PC-9 (cell line): ENCODE measurements around the gene TCP11L2. TPM values are rescaled to one million over a fixed set of nuclear protein-coding genes. Genes with fewer than 3 reads are reported as not detected.
"Not testable (repeated sequence)": the region's sequence is repeated elsewhere in the genome, so short reads cannot be mapped to it uniquely, and the experiment has no call there.

Source experiments
- BruUV-seq: library from RNA; stranded (reverse); fragments of 400-500 nt; replicated peaks from 2 replicates; lab custom pipeline; 2021; lab: Mats Ljungman, UMichigan
- CTCF ChIA-PET: fragments of 300-600 bp; sonication (Branson Sonifier 250); formaldehyde crosslinking; loops from one replicate; lab custom pipeline; 2022; ENCODE audit warnings: antibody characterized with exemption; lab: Charles Lee
- POLR2A ChIA-PET: fragments of 300-600 bp; sonication (Branson Sonifier 250); formaldehyde crosslinking; loops from one replicate; lab custom pipeline; 2022; ENCODE audit warnings: antibody characterized with exemption; ENCODE audit not compliant: unreplicated experiment; lab: Charles Lee
- DNase-seq, 2 experiments: peaks; one replicate each; pipeline versions ENCODE4 v3.0.0 to v3.0.0-alpha.2; 2015 to 2022; ENCODE audit warnings: mixed read lengths in 1 of 2
- H2AFZ ChIP-seq: fragments of 200-600 bp; sonication (generic); 2 replicates; pipeline ENCODE4 v1.8.1; 2017; ENCODE audit warnings: antibody characterized with exemption
- H3F3A ChIP-seq: fragments of 200-600 bp; sonication (generic); 2 replicates; pipeline ENCODE4 v1.8.1; 2017; ENCODE audit warnings: antibody characterized with exemption, mild to moderate bottlenecking, low read depth; ENCODE audit not compliant: insufficient read depth
- H3K27ac ChIP-seq: fragments of 200-600 bp; sonication (generic); 2 replicates; pipeline ENCODE4 v1.6.1; 2016; ENCODE audit warnings: mixed run types
- H3K27me3 ChIP-seq: fragments of 200-600 bp; sonication (generic); 2 replicates; pipeline ENCODE4 v1.6.1; 2016; ENCODE audit warnings: low read depth, mixed run types; ENCODE audit not compliant: insufficient read depth
- H3K36me3 ChIP-seq: fragments of 200-600 bp; sonication (generic); 2 replicates; pipeline ENCODE4 v1.6.1; 2016; ENCODE audit warnings: low read depth, mixed run types
- H3K4me1 ChIP-seq: fragments of 200-600 bp; sonication (generic); replicated peaks from 2 replicates; pipeline ENCODE4 v1.6.1; 2016; ENCODE audit warnings: mixed run types; ENCODE audit not compliant: insufficient read depth
- H3K4me2 ChIP-seq: fragments of 200-600 bp; sonication (generic); 2 replicates; pipeline ENCODE4 v1.6.1; 2017; ENCODE audit warnings: mixed run types
- H3K4me3 ChIP-seq: fragments of 200-600 bp; sonication (generic); 2 replicates; pipeline ENCODE4 v1.6.1; 2016; ENCODE audit warnings: mixed run types
- H3K79me2 ChIP-seq: fragments of 200-600 bp; sonication (generic); 2 replicates; pipeline ENCODE4 v1.6.1; 2017; ENCODE audit warnings: low read depth, mixed run types
- H3K9me2 ChIP-seq: fragments of 200-600 bp; sonication (generic); 2 replicates; pipeline ENCODE4 v1.8.1; 2017; ENCODE audit warnings: mild to moderate bottlenecking; ENCODE audit not compliant: insufficient read depth
- H3K9me3 ChIP-seq: fragments of 200-600 bp; sonication (generic); 2 replicates; pipeline ENCODE4 v1.8.1; 2016; ENCODE audit warnings: low read depth; ENCODE audit not compliant: insufficient read depth
- H4K20me1 ChIP-seq: fragments of 200-600 bp; sonication (generic); 2 replicates; pipeline ENCODE4 v1.8.1; 2017; ENCODE audit not compliant: insufficient read depth
- CTCF ChIP-seq: fragments of 200-600 bp; sonication (generic); conservative IDR thresholded peaks from 2 replicates; pipeline ENCODE4 v1.6.1; 2017; ENCODE audit warnings: mixed run types, antibody characterized with exemption, mild to moderate bottlenecking, moderate library complexity
- EZH2 ChIP-seq: fragments of 200-600 bp; sonication (generic); IDR thresholded peaks from 2 replicates; pipeline ENCODE4 v1.8.0; 2017; ENCODE audit warnings: antibody characterized with exemption, low read depth
- intact Hi-C: fragments of 100-400 bp; cut with micrococcal nuclease; formaldehyde crosslinking; loops from one replicate; pipeline ENCODE4 v1.10.0; 2022; ENCODE audit not compliant: unreplicated experiment
- total RNA-seq: library from RNA; stranded (reverse); gene quantifications from 2 replicates; pipeline ENCODE4 v1.2.3, GENCODE V29; 2021

TCP11L2 gene
- total RNA-seq, 1 experiment from 2014 or later: 34.6 TPM

- Histone ChIP-seq H3F3A (peaks cover 22% of the 10 kb centered on the region), H3K27ac (no peak overlapping the region), H3K79me2 (no peaks in the 10 kb centered on the region), H3K4me3 (no peak overlapping the region), H3K9me2 (no peaks in the 10 kb centered on the region), H3K9me3 (no peaks in the 10 kb centered on the region; the same call in 1 of the 2 replicates), H3K4me1 (peaks cover 31% of the 10 kb centered on the region), H3K4me2 (no peak overlapping the region), H3K27me3 (no peaks in the 10 kb centered on the region), H3K36me3 (no peaks in the 10 kb centered on the region), H4K20me1 (no peaks in the 10 kb centered on the region), H2AFZ (no peak overlapping the region)
- POLR2A ChIA-PET: no interaction called here
- intact Hi-C loops: no loop called here
- no peak for TF ChIP-seq CTCF
- TF ChIP-seq EZH2: no peak
- CTCF ChIA-PET: interaction anchor here (0.6 kb wide), 1 partner anchor 137 kb away, joined by 4 read pairs; no protein-coding TSS in a partner anchor
- BruUV-seq: no TSS peak
- no peak for DNase-seq
Observed at GRCh38 chr12:106285982-106286381, 16.6 kb upstream of the TCP11L2 start.

GRCh38 chr12:106286576-106287162 is 15.9 kb upstream of the TCP11L2 start:
- Histone ChIP-seq H3K4me1 (peaks cover 38% of the 10 kb centered on the region), H3F3A (peaks cover 22% of the 10 kb centered on the region)
- H3K79me2 ChIP-seq, POLR2A ChIA-PET, H3K4me2 ChIP-seq, H2AFZ ChIP-seq, H3K9me3 ChIP-seq, H3K27me3 ChIP-seq, H3K4me3 ChIP-seq, H4K20me1 ChIP-seq, H3K27ac ChIP-seq, H3K9me2 ChIP-seq, BruUV-seq, DNase-seq, H3K36me3 ChIP-seq, intact Hi-C loops: not testable (repeated sequence)
- CTCF ChIA-PET: interaction anchor here (0.6 kb wide), 1 partner anchor 138 kb away, joined by 4 read pairs; no protein-coding TSS in a partner anchor

GRCh38 chr12:106287364-106287763 is 15.2 kb upstream of the TCP11L2 start:
- intact Hi-C loops: no loop called here
- POLR2A ChIA-PET: no interaction called here
- DNase-seq: no peak

More at GRCh38 chr12:106287364-106287763, 15.2 kb upstream of the TCP11L2 start:
- peaks cover 22% of the 10 kb centered on the region for H3F3A ChIP-seq
- no peaks in the 10 kb centered on the region for H3K79me2 ChIP-seq
- no peaks in the 10 kb centered on the region; the same call in 1 of the 2 replicates for H3K9me3 ChIP-seq
- H3K9me2 ChIP-seq: no peaks in the 10 kb centered on the region
- H2AFZ ChIP-seq: no peak overlapping the region; the same call in 1 of the 2 replicates
- no peak overlapping the region for H3K4me2 ChIP-seq
- H4K20me1 ChIP-seq: no peaks in the 10 kb centered on the region
- no peak for TF ChIP-seq EZH2
- TF ChIP-seq CTCF: no peak
- no peaks in the 10 kb centered on the region for H3K36me3 ChIP-seq
- H3K27me3 ChIP-seq: no peaks in the 10 kb centered on the region
- CTCF ChIA-PET: no interaction called here
- H3K4me1 ChIP-seq: peaks cover 40% of the 10 kb centered on the region
- H3K27ac ChIP-seq: peak overlapping the region; percentile 98; the same call in 1 of the 2 replicates
- BruUV-seq: no TSS peak
- no peak overlapping the region for H3K4me3 ChIP-seq
